Peyer's patch (tissue), 4 donors: ENCODE data around the gene GRPEL1. TPM values are rescaled to one million over a fixed set of nuclear protein-coding genes. Genes with fewer than 3 reads are reported as not detected.

ENCODE experiments used
- DNase-seq, 3 donors: peaks; one replicate each; pipeline ENCODE4 v3.0.0-alpha.2; 2017 to 2019
- H3K27ac ChIP-seq, 4 donors: fragments of 200-600 bp; sonication (generic); one replicate each; pipeline ENCODE4 v1.5.1; 2016 to 2019
- H3K27me3 ChIP-seq, 2 donors: fragments of 200-600 bp; sonication (generic); one replicate each; pipeline ENCODE4 v1.5.1; 2019
- H3K36me3 ChIP-seq, 3 donors: fragments of 200-600 bp; sonication (generic); one replicate each; pipeline ENCODE4 v1.5.1; 2016 to 2019
- H3K4me1 ChIP-seq, 4 donors: fragments of 200-600 bp; sonication (generic); one replicate each; pipeline ENCODE4 v1.5.1; 2016 to 2019
- H3K4me3 ChIP-seq, 4 donors: fragments of 200-600 bp; sonication (generic); 1 replicate in 3 of 4; 2 replicates in 1 of 4; pipeline ENCODE4 v1.5.1; 2016 to 2019; ENCODE audit warnings: mild to moderate bottlenecking in 1 of 4
- H3K9me3 ChIP-seq, 4 donors: fragments of 200-600 bp; sonication (generic); one replicate each; pipeline ENCODE4 v1.5.1; 2016 to 2019; ENCODE audit warnings: mild to moderate bottlenecking in 1 of 4
- CTCF ChIP-seq, 6 experiments: fragments of 450-650 bp in 4 of 6; fragments of 200-600 bp in 2 of 6; sonication (generic) in 1 of 6; IDR thresholded peaks; one replicate each; pipeline ENCODE4 v1.5.1; 2017 to 2019; ENCODE audit warnings: antibody characterized with exemption in 6 of 6, mild to moderate bottlenecking in 3 of 6, moderate library complexity in 1 of 6
- POLR2A ChIP-seq, 2 donors: fragments of 450-650 bp; IDR thresholded peaks; one replicate each; pipeline ENCODE4 v1.5.1; 2017; ENCODE audit warnings: antibody characterized with exemption in 2 of 2, mild to moderate bottlenecking in 2 of 2, moderate library complexity in 2 of 2
- total RNA-seq, 4 donors: library from RNA; depleted of rRNA; stranded (reverse); fragments of >200 nt; gene quantifications; one replicate each; pipeline ENCODE4 v1.1.0, GENCODE V29; 2016

Gene GRPEL1
- total RNA-seq, 4 donors from 2014 or later: 13.2 to 35.4 (median 17.8) TPM

DNA sequence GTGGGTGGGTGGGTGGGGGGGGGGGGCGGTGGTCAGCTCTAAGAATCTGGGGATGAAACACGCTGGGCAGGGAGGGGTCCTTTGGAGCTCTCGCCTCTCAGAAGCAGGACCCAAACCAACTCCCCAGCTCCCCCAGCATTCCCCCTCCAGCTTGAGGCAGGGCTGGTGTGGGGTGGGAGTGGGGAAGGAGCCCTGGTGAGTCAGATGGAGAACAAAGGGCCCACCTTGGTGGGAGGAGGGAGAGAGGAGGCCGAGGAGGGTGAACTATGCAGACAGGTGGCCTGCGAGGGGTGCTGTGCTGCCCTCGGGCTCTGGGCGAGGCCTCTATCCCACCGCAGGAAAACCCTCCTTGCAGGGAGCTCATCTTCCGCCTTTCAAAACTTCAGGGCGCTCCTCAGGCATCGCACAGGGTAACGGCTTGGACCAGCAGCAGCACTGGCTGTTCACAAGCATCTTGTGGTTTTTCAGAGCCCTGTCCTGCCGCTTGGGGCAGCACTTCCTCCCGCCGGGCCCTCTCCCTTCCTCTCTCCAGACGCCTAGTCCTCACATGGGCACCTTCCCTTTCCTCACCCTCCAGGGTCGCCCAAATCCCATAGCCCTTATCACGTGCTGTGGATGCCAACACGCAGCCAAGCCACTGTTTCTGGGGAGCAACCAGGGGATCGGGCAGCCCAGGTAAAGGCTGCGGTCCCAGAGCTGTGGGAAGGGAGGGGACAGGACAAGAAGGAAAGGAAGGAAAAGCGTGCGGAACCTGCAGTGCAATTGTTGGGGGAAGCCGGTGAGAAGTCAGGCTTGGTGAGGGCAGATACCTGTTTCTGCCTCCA, 34.0 kb upstream of the GRPEL1 start:
- peak overlapping the region; percentile 73 to 96 (median 84) for H3K27ac ChIP-seq

GRCh38 chr4:7096236-7096635, 28.4 kb upstream of the GRPEL1 start:
- H3K4me3 ChIP-seq: no peak overlapping the region
- no peaks in the 10 kb centered on the region for H3K4me1 ChIP-seq
- H3K9me3 ChIP-seq: no peaks in the 10 kb centered on the region
- H3K27me3 ChIP-seq: no peaks in the 10 kb centered on the region
- H3K27ac ChIP-seq: no peak overlapping the region
- H3K36me3 ChIP-seq: no peaks in the 10 kb centered on the region
- peak in 1 of 3 donors; percentile 8 for DNase-seq
- TF ChIP-seq CTCF (IDR thresholded peaks at IDR 0.05) (no peak), POLR2A (IDR thresholded peaks at IDR 0.05) (no peak)

More for the DNA sequence above, 34.0 kb upstream of the GRPEL1 start:
- peak overlapping the region; percentile 38 to 75 (median 58) for H3K4me3 ChIP-seq
- TF ChIP-seq POLR2A (IDR thresholded peaks at IDR 0.05) (no peak), CTCF (IDR thresholded peaks at IDR 0.05) (peak; percentile 23 to 82 (median 67))
- peaks cover 0 to 28% (median 10%) of the 10 kb centered on the region in 4 donors for H3K4me1 ChIP-seq
- no peaks in the 10 kb centered on the region for H3K9me3 ChIP-seq
- peak; percentile 45 to 88 (median 85) for DNase-seq
- no peaks in the 10 kb centered on the region for H3K27me3 ChIP-seq
- H3K36me3 ChIP-seq: no peaks in the 10 kb centered on the region

GRCh38 chr4:7095611-7096155, 27.8 kb upstream of the GRPEL1 start:
- no peaks in the 10 kb centered on the region for H3K9me3 ChIP-seq
- no peaks in the 10 kb centered on the region for H3K27me3 ChIP-seq

DNA sequence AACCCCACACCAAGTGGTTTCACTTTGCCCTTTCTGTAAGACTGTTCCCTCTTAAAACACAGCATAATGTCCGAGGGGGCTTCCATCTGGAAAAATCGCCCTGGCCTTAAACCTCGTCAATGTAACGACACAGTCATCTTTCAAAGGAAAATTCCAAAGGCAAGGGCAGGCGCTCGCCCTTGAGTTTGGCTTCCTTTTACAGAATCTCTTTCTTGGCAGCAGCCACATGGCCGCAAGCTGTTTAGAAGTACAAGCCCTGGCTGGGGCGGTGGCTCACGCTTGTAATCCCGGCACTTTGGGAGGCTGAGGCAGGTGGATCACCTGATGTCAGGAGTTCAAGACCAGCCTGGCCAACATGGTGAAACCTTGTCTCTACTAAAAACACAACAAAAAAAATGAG, 27.1 kb upstream of the GRPEL1 start:
- Histone ChIP-seq H3K9me3 (no peaks in the 10 kb centered on the region), H3K36me3 (no peaks in the 10 kb centered on the region), H3K27me3 (no peaks in the 10 kb centered on the region), H3K4me1 (no peaks in the 10 kb centered on the region), H3K27ac (no peak overlapping the region), H3K4me3 (no peak overlapping the region)
- TF ChIP-seq CTCF (IDR thresholded peaks at IDR 0.05) (no peak), POLR2A (IDR thresholded peaks at IDR 0.05) (no peak)
- DNase-seq: peak in 1 of 3 donors; percentile 23

More at GRCh38 chr4:7095611-7096155, 27.8 kb upstream of the GRPEL1 start:
- Histone ChIP-seq H3K4me1 (no peaks in the 10 kb centered on the region), H3K36me3 (no peaks in the 10 kb centered on the region), H3K27ac (no peak overlapping the region), H3K4me3 (no peak overlapping the region)
- DNase-seq: peak in 1 of 3 donors; percentile 19
- no peak for TF ChIP-seq CTCF (IDR thresholded peaks at IDR 0.05)
- TF ChIP-seq POLR2A (IDR thresholded peaks at IDR 0.05): no peak

- TF ChIP-seq CTCF (IDR thresholded peaks at IDR 0.05) (no peak), POLR2A (IDR thresholded peaks at IDR 0.05) (no peak)
- H3K4me3 ChIP-seq: no peak overlapping the region
- H3K27me3 ChIP-seq: no peaks in the 10 kb centered on the region
- no peak overlapping the region for H3K27ac ChIP-seq
- H3K36me3 ChIP-seq: no peaks in the 10 kb centered on the region
- DNase-seq: no peak
- H3K4me1 ChIP-seq: no peaks in the 10 kb centered on the region
- peaks cover 0 to 1% (median 0%) of the 10 kb centered on the region in 4 donors for H3K9me3 ChIP-seq
Measured at GRCh38 chr4:7092026-7092425, 24.2 kb upstream of the GRPEL1 start.
